Measurements from ENCODE around the gene TTC28.

TTC28 gene

DNA sequence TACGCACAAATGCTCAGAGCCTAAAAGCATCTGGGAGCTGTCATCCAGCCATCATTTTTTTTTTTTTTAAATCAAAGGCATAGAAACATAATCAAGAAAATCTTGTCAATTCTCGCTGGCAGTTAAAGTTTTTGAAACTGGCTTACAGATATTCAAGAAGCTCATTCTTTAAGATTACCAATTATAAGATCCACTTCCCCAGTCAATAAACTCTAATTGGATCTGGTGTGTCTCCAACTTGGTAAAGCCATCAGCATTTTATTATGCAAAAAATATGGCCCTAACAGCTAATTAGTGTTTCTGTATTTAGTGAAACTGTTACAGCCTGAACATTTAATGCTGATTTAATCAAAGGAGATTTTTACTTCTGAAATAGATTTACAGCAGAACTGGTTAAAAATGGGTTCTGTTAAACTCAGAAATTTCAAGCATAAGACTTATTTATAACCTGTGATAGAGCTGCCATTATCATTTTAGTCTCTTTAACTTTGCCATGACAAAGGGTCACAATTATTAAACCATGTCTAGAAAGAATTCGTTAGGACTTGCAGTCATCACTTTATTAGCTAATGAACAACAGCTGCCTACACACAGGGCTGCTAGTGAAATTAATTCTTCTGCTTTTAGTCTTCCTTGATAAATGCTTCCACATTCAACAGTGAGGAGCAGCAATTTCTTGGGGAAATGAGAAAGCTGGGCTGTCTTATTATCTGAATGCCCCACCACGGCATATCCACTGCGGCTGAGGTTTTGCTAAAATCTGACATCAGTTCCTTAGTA, 584.1 kb downstream of the TTC28 start (continued):
- no peak for TF ChIP-seq ZNF354C (tag by site-specific recombination; IDR thresholded peaks at IDR 0.05; ENCODE audit: borderline replicate concordance, low read depth)

DNA sequence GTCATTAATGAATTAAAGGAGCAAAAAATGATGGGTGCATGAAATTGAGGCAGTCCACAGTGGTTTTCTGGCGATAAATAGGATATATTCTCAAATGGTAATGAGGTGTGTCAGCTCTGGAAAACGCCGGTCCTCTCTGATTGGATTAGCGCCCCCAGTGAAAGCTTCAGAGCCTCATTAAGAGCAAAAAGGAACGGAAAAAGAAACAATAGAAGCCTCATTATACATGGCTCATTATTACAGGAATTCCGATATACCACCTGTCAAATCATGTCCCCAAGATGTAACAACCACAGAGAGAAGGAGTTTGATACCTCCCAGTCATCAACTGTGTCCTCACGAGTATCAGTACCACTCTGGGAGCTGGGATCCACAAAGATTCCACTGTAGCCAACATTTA, 584.9 kb downstream of the TTC28 start:
- H3K4me3 ChIP-seq (ENCODE audit: low read depth, low read length): no peak overlapping the region

DNA sequence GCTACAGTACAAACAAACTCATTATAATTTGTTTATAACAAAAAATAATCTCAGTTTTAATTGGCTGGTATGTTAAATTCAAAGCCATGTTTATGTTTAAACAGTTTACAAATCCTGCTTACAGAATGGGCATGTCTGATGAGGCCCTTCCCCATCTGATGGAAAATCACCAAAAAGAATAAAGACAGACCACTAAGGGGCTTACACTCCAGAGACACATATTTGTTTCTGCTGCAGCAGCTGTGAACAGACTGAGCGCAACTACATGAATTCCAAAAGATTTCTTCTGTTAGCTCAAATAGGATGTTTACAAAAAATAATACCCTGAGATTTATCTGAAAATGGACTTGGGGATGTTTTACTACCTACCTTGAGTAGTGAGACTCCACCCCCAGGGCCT, 585.9 kb downstream of the TTC28 start:
- Histone ChIP-seq H3K36me3 (ENCODE audit: control insufficient read depth in 2 of 2, insufficient read depth in 1 of 2, low read length in 2 of 2) (peaks cover 0 to 23% of the 10 kb centered on the region in 2 experiments; a peak in 1 of 3 replicates), H3K27ac (ENCODE audit: extremely low read depth, low read depth, low read length) (no peak overlapping the region), H3K4me1 (ENCODE audit: control insufficient read depth, insufficient read depth, low read length) (no peaks in the 10 kb centered on the region), H3K4me3 (ENCODE audit: low read depth, low read length) (no peak overlapping the region), H3K9me3 (ENCODE audit: control insufficient read depth, insufficient read depth, low read depth, low read length) (no peaks in the 10 kb centered on the region)
- POLR2A ChIA-PET: no interaction called here
- CTCF ChIA-PET: no interaction called here
- no peak for TF ChIP-seq ZNF830 (tag by site-specific recombination; IDR thresholded peaks at IDR 0.05; ENCODE audit: low read depth)
- no peak for TF ChIP-seq ZNF501 (tag by site-specific recombination; IDR thresholded peaks at IDR 0.05)
- no peak for TF ChIP-seq ZXDB (tag by site-specific recombination; IDR thresholded peaks at IDR 0.05)
- TF ChIP-seq GLIS1 (tag by site-specific recombination; IDR thresholded peaks at IDR 0.05): no peak
- no peak for TF ChIP-seq ZIC2 (tag by site-specific recombination; IDR thresholded peaks at IDR 0.05)
- TF ChIP-seq ZNF768 (tag by site-specific recombination; IDR thresholded peaks at IDR 0.05): no peak
- TF ChIP-seq ZBTB48 (tag by site-specific recombination; IDR thresholded peaks at IDR 0.05): no peak
- no peak for TF ChIP-seq KLF10 (tag by site-specific recombination; IDR thresholded peaks at IDR 0.05)
- TF ChIP-seq ZNF580 (tag by site-specific recombination; IDR thresholded peaks at IDR 0.05): no peak
- TF ChIP-seq, protein P1, sequence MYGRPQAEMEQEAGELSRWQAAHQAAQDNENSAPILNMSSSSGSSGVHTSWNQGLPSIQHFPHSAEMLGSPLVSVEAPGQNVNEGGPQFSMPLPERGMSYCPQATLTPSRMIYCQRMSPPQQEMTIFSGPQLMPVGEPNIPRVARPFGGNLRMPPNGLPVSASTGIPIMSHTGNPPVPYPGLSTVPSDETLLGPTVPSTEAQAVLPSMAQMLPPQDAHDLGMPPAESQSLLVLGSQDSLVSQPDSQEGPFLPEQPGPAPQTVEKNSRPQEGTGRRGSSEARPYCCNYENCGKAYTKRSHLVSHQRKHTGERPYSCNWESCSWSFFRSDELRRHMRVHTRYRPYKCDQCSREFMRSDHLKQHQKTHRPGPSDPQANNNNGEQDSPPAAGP (tag by site-specific recombination; IDR thresholded peaks at IDR 0.05): no peak
- TF ChIP-seq SETDB1 (IDR thresholded peaks at IDR 0.05; ENCODE audit: insufficient read length, low read length): no peak
- TF ChIP-seq ZNF654 (tag by site-specific recombination; IDR thresholded peaks at IDR 0.05; ENCODE audit: low read depth): no peak
- no peak for TF ChIP-seq HOXC10 (CRISPR knock-in tag; IDR thresholded peaks at IDR 0.05)
- no peak for TF ChIP-seq ZSCAN5A (tag by site-specific recombination; IDR thresholded peaks at IDR 0.05)
- no peak for TF ChIP-seq ZNF791 (tag by site-specific recombination; IDR thresholded peaks at IDR 0.05)
- TF ChIP-seq, protein P2, sequence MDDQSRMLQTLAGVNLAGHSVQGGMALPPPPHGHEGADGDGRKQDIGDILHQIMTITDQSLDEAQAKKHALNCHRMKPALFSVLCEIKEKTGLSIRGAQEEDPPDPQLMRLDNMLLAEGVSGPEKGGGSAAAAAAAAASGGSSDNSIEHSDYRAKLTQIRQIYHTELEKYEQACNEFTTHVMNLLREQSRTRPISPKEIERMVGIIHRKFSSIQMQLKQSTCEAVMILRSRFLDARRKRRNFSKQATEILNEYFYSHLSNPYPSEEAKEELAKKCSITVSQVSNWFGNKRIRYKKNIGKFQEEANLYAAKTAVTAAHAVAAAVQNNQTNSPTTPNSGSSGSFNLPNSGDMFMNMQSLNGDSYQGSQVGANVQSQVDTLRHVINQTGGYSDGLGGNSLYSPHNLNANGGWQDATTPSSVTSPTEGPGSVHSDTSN (CRISPR knock-in tag; IDR thresholded peaks at IDR 0.05): no peak
- TF ChIP-seq ZNF23 (tag by site-specific recombination; IDR thresholded peaks at IDR 0.05; ENCODE audit: borderline replicate concordance): no peak
- TF ChIP-seq ZNF169 (tag by site-specific recombination; IDR thresholded peaks at IDR 0.05): no peak

More for the DNA sequence above, 584.9 kb downstream of the TTC28 start:
- H3K9me3 ChIP-seq (ENCODE audit: control insufficient read depth, insufficient read depth, low read depth, low read length): no peaks in the 10 kb centered on the region
- H3K36me3 ChIP-seq (ENCODE audit: control insufficient read depth in 2 of 2, insufficient read depth in 1 of 2, low read length in 2 of 2): peaks cover 0 to 33% of the 10 kb centered on the region in 2 experiments; a peak in 1 of 3 replicates
- ChIA-PET CTCF (interaction anchor here (0.6 to 1.7 kb wide), 3 partner anchors 43 to 348 kb away, joined by 3 to 8 read pairs (median 6); no protein-coding TSS in a partner anchor), POLR2A (no interaction called here)
- TF ChIP-seq ZNF112 (tag by site-specific recombination; IDR thresholded peaks at IDR 0.05) (no peak), ZFP3 (tag by site-specific recombination; IDR thresholded peaks at IDR 0.05; ENCODE audit: low read depth) (no peak), ZNF391 (tag by site-specific recombination; IDR thresholded peaks at IDR 0.05; ENCODE audit: borderline replicate concordance, low read depth) (no peak), ZNF24 (tag by site-specific recombination; IDR thresholded peaks at IDR 0.05) (no peak)
- H3K4me1 ChIP-seq (ENCODE audit: control insufficient read depth, insufficient read depth, low read length): no peaks in the 10 kb centered on the region
- no peak overlapping the region for H3K27ac ChIP-seq (ENCODE audit: extremely low read depth, low read depth, low read length)

All from HEK293 (cell line).